Skeletal muscle satellite cell (primary cell): ENCODE results near the gene ADPRH.
"Not testable (repeated sequence)": the region's sequence is repeated elsewhere in the genome, so short reads cannot be mapped to it uniquely, and the experiment has no call there.

Experiments used
- H3K27me3 ChIP-seq: 2 replicates; pipeline ENCODE4 v1.7.0; 2013; ENCODE audit warnings: low read length; ENCODE audit not compliant: control insufficient read depth, insufficient read depth
- H3K36me3 ChIP-seq: 2 replicates; pipeline ENCODE4 v1.7.0; 2013; ENCODE audit warnings: mild to moderate bottlenecking, control low read depth, low read length; ENCODE audit not compliant: insufficient read depth
- H3K4me1 ChIP-seq: 2 replicates; pipeline ENCODE4 v1.7.0; 2013; ENCODE audit warnings: low read length; ENCODE audit not compliant: control insufficient read depth, insufficient read depth
- H3K4me2 ChIP-seq: 2 replicates; pipeline ENCODE4 v1.7.0; 2013; ENCODE audit warnings: mild to moderate bottlenecking, low read length
- H3K4me3 ChIP-seq: 2 replicates; pipeline ENCODE4 v1.7.0; 2013; ENCODE audit warnings: low read length
- H3K9ac ChIP-seq: 2 replicates; pipeline ENCODE4 v1.7.0; 2013; ENCODE audit warnings: mild to moderate bottlenecking, low read depth, low read length, moderate library complexity
- H3K9me3 ChIP-seq: replicated peaks from 2 replicates; pipeline ENCODE4 v1.7.0; 2013; ENCODE audit warnings: mild to moderate bottlenecking, control low read depth, low read length

ADPRH gene

DNA sequence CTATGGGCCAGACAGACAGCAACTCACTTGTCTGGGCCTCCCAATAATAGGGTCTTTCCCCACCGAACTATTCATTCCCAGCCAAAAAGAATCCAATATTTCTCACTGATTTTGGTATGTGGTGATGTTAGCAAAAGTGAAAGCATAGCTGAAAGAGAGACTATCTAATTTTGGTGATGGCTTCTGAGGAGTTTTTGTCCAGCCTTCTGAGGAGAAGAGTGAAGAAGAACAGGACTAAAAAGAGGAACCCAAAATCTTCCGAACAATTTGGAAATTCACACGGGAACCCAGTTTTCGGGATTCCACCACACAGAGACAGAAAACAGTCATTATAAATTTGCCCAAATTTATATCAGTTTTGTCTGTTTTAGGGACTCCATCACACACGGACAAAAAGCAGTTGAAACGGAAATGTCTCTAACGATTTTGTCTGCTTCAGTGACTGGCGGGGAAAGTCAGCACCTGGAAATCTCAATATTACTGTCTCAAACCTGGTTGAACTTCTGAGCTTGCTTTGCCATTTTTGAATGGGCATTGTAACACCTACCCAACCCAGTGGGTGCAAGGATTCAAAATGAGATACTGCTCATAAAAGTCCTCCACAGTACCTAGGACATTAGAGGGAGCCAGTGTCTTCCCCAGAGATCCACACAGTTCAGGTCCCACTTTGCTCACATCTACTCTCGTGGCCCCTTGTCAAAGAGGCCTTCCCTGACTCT is 28.9 kb upstream of the ADPRH start:
- Histone ChIP-seq H3K36me3 (no peaks in the 10 kb centered on the region), H3K4me3 (no peak overlapping the region), H3K4me1 (no peaks in the 10 kb centered on the region), H3K4me2 (no peak overlapping the region), H3K9ac (no peak overlapping the region), H3K9me3 (no peaks in the 10 kb centered on the region), H3K27me3 (peaks cover under 1% of the 10 kb centered on the region)

DNA sequence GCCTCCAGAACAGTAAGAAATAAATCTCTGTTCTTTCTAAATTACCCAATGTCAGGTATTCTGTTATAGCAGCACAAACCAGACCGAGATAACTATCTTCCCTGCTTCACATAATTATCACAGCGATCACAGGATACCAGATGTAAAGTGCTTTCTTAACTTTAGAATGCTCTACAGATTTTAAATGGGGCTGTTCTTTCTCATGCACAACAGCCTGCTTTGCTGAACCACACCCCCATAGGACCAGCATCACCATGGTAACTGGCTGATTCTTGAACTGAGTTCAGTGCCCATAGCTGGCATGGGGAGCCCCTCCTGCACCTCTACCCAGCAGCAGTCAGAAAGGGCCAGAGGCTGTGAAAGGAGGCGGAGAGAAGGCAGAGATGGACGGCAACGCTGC is 27.7 kb upstream of the ADPRH start:
- Histone ChIP-seq H3K4me1 (no peaks in the 10 kb centered on the region), H3K36me3 (no peaks in the 10 kb centered on the region), H3K9ac (no peak overlapping the region), H3K9me3 (no peaks in the 10 kb centered on the region), H3K4me2 (no peak overlapping the region), H3K4me3 (no peak overlapping the region), H3K27me3 (peaks cover 8% of the 10 kb centered on the region)

DNA sequence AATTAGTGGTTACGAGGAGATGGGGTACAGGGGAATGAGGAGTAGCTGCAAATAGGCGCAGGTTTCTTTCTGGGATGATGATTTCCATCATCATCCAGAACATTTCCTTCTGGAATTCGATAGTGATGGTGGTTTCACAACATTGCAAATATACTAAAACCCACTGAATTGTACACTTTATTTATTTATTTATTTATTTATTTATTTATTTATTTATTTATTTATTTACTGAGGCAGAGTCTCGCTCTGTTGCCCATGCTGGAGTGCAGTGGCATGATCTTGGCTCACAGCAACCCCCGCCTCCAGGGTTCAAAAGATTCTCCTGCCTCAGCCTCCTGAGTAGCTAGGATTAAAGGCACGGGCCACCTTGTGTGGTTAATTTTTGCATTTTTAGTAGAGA is 26.4 kb upstream of the ADPRH start:
- peaks cover 18% of the 10 kb centered on the region for H3K27me3 ChIP-seq

DNA sequence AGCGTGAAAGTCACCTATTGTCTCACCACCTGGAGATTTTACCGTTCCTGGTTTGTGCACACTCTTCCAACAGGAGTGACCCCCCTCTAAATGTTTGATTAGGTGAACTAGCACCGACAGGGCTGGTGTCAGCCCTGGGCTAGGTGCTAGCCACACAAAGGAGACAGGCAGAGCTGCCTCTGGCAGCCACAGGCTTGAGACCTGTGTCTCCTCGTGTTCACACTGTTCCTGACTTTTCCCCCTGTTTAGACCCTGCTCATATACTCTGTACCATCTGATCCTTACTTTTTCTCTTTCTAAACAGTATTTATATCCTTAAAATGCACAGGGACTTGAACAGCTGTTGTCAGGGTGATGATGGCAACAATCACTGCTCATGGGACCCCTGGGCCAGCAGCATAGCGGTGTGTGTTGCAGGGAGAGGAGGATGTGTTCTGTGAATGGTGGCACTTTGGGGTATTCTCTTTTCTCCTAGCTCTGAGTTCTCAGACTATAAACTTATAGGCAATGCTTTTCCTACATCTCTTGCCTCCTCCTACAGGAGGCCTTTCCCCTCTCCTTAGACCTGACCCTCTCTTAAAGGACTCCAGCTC is 25.4 kb upstream of the ADPRH start:
- Histone ChIP-seq H3K4me3 (no peak overlapping the region), H3K36me3 (no peaks in the 10 kb centered on the region), H3K4me2 (no peak overlapping the region), H3K9ac (no peak overlapping the region), H3K9me3 (no peaks in the 10 kb centered on the region), H3K4me1 (no peaks in the 10 kb centered on the region), H3K27me3 (peaks cover 20% of the 10 kb centered on the region)

More for the DNA sequence above, 26.4 kb upstream of the ADPRH start:
- not testable (repeated sequence) for H3K4me3 ChIP-seq, H3K36me3 ChIP-seq, H3K4me2 ChIP-seq, H3K9me3 ChIP-seq, H3K9ac ChIP-seq, H3K4me1 ChIP-seq

DNA sequence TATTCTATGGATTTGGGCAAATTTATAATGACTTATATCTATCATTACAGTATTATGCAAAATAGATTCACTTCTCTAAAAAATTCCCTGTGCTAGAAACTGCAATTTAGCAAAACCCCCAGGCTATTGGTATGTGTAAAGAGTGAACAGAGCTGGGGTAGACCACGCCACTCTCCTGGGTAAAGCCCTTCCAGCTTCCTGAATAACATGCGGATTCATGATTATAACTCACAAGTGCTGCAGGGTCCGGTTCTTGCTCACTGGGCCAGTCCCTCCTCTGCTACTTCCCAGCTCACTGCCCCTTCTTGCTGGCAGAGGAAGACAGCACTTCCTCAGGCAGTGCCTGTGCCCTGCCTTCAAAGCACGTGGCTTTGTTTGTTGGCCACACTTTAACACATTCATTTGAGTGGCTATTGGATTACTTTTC is 24.0 kb upstream of the ADPRH start:
- Histone ChIP-seq H3K4me1 (no peaks in the 10 kb centered on the region), H3K4me2 (no peak overlapping the region), H3K27me3 (peaks cover 20% of the 10 kb centered on the region), H3K36me3 (no peaks in the 10 kb centered on the region), H3K4me3 (no peak overlapping the region), H3K9me3 (no peaks in the 10 kb centered on the region), H3K9ac (no peak overlapping the region)

DNA sequence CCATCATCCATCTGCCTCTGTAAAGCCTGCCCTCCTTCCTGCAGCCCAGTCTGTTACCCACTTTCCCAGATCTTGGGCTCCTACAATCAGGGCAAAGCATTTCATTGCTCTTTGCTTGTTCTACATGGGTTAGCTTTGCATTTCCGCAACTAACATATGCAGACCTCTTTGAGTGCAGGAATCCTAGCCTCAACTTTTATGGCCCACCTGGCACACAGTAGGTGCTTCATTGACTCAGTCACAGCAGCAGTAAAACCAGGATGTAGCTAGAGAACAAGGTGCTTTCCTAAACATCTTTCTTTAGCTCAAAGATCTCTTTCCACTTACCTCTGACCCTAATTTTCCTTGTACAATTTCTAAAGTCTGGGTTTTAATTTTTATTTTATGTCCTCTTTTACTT is 23.4 kb upstream of the ADPRH start:
- no peaks in the 10 kb centered on the region for H3K9me3 ChIP-seq

DNA sequence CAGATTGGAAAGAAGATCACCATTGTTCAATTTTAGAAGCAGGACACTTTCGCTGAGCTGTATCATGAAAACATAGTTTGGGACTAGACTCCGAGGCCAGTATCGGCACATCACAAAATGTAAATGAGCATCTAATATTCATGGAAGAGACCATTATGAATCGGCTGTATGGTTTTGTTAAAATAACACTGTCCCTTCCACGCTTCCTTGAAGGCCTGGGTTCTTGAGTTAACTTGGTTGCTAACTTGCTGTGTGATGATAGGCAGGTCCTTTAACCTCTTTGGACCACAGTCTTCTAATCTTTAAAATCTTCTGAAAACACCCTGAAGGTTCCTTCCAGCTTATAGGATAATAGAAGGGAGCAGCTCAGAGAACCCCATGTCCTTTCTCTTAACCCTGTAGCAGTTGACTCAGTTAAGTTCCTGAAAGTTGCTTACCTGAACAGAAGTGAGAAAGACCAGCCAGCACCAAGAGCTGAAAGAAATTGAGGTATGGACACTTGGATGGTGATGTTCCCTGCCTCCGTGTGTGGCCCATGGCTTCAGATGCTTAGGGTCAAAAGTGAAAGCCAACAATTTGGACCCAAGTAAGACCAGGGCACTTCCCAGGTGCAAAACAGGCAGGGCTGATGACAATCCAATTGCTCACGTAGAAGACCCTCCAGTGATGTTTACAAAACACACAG is 22.0 kb upstream of the ADPRH start:
- Histone ChIP-seq H3K4me3 (no peak overlapping the region), H3K9ac (no peak overlapping the region), H3K4me1 (no peaks in the 10 kb centered on the region)

More for the DNA sequence above, 23.4 kb upstream of the ADPRH start:
- no peaks in the 10 kb centered on the region for H3K36me3 ChIP-seq
- H3K4me3 ChIP-seq: no peak overlapping the region
- no peak overlapping the region for H3K4me2 ChIP-seq
- H3K4me1 ChIP-seq: no peaks in the 10 kb centered on the region
- no peak overlapping the region for H3K9ac ChIP-seq
- H3K27me3 ChIP-seq: peaks cover 20% of the 10 kb centered on the region

DNA sequence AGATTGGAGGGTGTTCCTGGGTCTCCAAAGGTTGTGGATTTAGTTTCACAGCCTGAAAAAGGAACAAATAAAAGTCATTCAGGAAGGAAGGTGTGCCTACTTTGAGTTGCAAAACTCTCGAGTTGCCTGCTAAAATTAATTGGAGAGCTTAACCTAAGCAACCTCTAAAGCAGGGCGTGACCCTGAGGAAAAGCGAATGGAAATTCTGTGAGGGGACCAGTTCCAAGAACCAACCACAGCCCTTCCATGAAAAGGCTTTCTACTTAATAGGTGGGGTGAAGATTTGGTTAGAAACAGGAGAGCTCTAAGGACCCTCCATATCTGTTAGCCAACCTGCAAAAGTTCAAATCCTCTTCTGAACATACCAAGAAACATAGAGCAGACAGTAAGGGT is 21.4 kb upstream of the ADPRH start:
- no peak overlapping the region for H3K9ac ChIP-seq
- H3K4me2 ChIP-seq: no peak overlapping the region
- H3K36me3 ChIP-seq: no peaks in the 10 kb centered on the region
- peaks cover 20% of the 10 kb centered on the region for H3K27me3 ChIP-seq
- H3K4me3 ChIP-seq: no peak overlapping the region
- no peaks in the 10 kb centered on the region for H3K9me3 ChIP-seq
- no peaks in the 10 kb centered on the region for H3K4me1 ChIP-seq

More for the DNA sequence above, 22.0 kb upstream of the ADPRH start:
- no peak overlapping the region for H3K4me2 ChIP-seq
- peaks cover 20% of the 10 kb centered on the region for H3K27me3 ChIP-seq
- H3K9me3 ChIP-seq: no peaks in the 10 kb centered on the region
- no peaks in the 10 kb centered on the region for H3K36me3 ChIP-seq

DNA sequence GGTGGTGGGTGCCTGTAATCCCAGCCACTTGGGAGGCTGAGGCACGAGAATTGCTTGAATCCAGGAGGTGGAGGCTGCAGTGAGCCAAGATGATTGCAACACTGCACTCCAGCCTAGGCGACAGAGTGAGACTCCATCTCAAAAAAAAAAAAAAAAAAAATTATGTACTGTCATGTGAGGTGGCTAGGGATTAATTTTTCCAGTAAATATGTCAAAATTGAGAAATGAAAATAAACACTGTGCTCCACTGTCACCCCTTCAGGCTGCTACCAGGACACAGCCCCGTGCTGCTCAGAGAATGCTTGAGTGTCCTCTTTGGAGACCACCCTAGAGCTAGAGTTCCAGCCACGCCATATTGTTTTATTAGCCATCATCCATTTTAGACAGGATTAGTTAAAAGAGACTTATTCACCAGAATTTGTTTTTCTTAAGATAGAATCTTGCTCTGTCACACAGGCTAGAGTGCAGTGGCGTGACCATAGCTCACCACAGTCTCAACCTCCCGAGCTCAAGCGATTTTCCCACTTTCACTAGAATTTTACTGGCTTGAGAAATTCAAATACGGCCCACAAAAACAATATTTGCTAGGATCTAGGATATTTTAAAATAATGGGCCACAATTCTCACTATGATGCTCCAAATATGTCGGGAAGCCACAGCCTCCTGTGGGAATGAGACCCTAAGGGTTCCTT is 20.5 kb upstream of the ADPRH start:
- Histone ChIP-seq H3K4me1 (no peaks in the 10 kb centered on the region), H3K4me2 (no peak overlapping the region), H3K9ac (no peak overlapping the region), H3K27me3 (peaks cover 20% of the 10 kb centered on the region), H3K36me3 (no peaks in the 10 kb centered on the region), H3K4me3 (no peak overlapping the region), H3K9me3 (no peaks in the 10 kb centered on the region)

DNA sequence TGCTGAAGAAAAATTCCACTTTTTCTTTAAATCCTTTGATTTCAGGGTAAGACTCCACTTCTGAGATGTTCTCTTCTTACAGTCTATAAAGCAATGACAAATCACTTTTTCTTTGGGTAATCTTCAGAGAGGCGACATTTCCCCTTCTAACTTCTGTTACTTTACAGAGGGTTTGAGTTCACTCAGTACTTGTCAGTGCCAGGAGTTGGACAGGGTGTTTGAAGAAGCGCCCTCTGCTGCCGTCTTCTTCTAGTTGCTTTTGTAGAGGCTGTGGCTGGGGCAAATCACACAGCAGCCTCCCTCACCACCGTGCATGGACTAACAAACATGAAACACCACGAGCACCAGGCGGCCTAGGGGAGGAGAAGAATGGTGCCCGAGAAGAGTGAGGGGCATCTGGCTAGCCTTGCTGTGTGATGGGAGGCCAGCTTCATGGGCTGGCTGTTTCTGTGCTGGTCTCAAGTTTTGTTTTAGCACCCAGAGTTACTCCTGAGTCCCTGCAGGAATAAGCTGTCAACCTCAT is 19.8 kb upstream of the ADPRH start, which contains the start of gene CD80:
TSS of gene CD80 (minus strand) at position 174 of the 523 bp plus-strand sequence. CDS start 1,886 bp downstream, outside the sequence.
- Histone ChIP-seq H3K4me1 (no peaks in the 10 kb centered on the region), H3K9ac (no peak within 1 kb of the TSS), H3K27me3 (peaks cover 20% of the 10 kb centered on the region), H3K4me3 (no peak within 1 kb of the TSS), H3K9me3 (no peaks in the 10 kb centered on the region), H3K36me3 (no peaks in the 10 kb centered on the region), H3K4me2 (no peak within 1 kb of the TSS)

DNA sequence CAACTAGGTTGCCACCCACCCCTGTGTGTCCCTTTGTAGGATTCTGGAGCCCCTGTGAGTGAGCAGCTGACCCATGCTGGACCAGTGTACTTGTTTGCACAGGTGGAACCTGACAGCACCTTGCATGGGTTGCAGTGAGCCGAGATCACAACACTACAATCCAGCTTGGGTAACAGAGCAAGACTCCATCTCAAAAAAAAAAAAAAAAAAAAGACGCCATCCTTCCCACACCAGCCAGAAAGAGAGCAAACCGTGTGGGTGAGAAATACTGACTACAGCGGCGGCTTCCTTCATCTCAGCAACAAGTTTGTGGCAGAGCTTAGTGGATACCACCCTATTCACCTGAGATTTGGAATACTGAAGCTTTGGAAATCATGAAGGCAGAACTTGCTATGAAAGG is 19.1 kb upstream of the ADPRH start:
- no peaks in the 10 kb centered on the region for H3K9me3 ChIP-seq
- H3K27me3 ChIP-seq: peaks cover 20% of the 10 kb centered on the region
- no peak overlapping the region for H3K9ac ChIP-seq
- no peak overlapping the region for H3K4me3 ChIP-seq
- H3K4me2 ChIP-seq: no peak overlapping the region
- H3K36me3 ChIP-seq: no peaks in the 10 kb centered on the region
- H3K4me1 ChIP-seq: no peaks in the 10 kb centered on the region
